HG03558 (cell line): ENCODE measurements around the gene ARPP21.

Source experiments
- ATAC-seq: cut with Tn5 transposase; IDR thresholded peaks from one replicate; pipeline ENCODE4 v1.9.1; 2021; ENCODE audit warnings: moderate number of reproducible peaks; ENCODE audit not compliant: unreplicated experiment; ENCODE audit errors: extremely low read depth

ARPP21 gene

DNA sequence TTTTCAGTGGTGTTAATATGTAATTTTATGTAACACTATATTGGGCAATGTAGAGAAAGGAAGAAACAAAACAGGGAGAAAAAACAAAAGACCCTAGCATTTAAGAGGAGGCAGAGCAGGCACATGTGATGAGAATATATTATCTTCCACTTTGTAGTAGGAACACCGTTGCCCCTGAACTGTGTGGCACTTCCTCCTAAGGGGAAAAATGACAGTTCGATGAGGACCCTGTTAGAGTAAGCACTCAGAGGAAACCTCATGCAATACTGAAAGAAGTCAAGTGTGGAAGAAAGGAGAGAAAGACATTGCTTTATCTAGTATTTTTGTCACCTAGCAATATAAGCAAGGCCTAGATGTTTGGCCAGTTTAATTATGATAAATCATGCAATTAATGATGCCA, 32.2 kb downstream of the ARPP21 start:
- ATAC-seq: no peak

DNA sequence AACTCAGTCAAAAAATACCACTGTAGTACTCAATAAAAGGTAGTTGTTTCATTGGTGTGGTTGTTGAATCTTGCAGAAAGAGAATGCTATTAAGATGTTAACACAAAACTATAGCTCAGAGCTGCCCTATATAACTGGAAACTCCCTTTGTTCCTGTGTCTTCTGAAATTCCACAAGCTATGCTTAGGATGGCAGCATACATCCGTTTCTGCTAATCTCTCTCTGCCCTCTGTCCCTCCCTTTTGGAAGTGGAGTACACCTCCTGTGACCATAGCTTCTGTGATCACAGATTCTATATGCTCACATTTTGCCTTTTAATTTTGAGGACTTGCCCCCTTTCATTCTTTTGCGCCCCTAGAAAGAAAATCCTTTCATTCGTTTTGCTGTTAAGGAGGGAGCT, 33.7 kb downstream of the ARPP21 start:
- ATAC-seq: no peak

DNA sequence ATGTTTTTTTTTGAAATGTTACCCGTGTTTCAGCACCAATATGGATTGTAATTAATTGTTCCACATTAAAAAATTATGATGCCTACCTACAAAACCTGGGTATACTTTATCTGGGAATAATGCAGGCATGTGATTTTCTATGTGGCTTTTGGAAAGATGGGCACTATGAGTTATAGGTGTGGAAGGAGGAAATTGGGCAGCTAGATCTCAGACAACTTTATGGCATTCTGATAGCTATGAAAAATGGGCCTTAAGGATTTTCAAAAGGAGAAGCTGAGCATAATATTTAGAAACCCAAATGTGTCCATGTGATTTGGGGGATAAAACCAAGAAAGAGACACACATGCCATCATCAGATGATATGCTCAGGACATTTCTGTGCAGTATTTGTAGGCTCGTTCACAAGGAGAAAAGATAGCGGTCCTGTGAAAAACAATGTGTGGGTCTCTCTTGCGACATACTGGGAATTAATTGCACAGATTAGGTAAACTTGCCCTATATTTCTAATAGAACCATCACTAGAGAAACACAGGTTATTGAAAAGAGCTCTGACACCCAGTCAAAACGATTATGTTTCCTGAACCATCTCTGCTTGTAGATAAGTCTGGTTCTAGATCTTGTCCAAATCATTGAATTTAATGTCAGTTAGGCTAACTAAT, 35.3 kb downstream of the ARPP21 start:
- no peak for ATAC-seq

DNA sequence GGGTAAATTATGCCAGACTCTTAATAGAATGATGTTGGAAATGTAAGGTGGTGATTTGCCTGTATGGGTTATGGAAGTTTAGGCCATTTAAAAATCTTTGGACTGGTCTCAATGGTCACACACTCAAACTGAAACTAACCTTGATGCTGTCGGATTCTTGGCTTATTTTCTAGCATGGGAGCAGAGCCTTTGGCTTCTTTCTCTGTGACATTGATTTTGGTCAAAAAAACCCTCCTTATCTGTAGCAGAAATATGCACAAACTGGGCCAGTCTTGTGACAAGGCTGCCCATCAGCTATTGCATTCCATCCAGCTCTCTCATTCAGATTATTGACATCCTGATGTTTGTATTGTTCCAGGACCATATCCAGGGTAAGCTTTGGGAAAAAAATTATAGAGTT, 35.9 kb downstream of the ARPP21 start:
- ATAC-seq: no peak

DNA sequence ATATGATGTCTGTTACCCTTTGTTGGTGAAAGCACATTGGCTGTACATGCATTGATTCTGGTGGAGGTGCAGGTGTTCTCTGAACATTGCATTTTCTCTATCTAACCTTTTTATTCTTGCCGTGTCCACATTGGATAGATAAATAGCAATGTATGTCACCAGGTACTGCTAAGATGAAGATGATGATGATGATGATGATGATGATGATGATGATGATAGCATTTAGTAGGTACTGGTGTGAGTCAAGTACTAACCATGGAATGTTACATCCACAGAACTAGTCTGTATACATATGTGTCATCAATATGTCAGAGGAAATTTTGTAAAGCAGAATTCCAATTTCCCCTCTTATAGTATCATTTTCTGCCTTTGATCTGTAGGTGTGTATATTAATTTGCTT, 36.3 kb downstream of the ARPP21 start:
- no peak for ATAC-seq

DNA sequence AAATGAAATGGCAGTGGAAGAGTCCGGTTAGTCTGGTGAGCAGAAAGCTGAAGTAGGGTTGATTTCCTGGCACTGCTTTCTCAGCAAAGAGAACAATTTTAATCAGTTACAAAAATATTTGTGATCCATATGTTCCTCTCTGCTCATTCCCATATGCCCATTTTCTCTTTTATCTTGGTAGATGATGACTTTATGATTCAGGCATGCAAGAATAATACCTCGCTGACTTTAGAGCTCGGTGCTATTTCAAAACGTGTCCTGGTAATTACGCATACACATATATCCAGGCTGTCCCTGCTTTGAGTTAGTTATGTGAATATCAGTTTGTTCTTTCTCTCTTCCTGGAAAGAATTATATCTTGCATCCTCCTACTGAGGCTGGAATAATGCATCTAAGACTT, 38.5 kb downstream of the ARPP21 start:
- no peak for ATAC-seq

DNA sequence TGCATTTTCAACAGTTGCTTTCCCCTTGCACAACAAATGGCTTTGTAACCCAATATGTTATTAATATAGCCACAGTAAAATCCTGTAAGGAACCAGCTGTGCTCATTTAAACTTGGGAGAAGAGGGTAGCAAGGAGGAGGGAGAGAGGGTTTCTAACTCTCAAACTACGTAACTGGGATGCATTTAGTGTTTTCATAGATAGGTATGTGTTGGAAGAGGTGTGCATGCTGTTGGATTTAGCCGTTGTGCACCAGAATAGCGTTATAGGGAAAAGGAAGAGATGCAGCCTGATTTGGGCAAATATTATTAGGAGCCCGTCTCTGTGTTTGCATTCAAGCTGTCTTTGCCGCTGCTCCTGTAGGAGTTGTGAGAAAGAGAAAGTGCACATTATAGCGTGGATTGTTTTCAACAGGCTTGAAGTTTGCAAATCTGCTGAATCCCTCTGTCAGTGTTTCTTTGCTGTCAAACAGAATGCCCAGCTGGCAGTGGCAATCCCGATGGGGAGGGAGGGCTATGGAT, 39.4 kb downstream of the ARPP21 start:
- ATAC-seq: no peak

DNA sequence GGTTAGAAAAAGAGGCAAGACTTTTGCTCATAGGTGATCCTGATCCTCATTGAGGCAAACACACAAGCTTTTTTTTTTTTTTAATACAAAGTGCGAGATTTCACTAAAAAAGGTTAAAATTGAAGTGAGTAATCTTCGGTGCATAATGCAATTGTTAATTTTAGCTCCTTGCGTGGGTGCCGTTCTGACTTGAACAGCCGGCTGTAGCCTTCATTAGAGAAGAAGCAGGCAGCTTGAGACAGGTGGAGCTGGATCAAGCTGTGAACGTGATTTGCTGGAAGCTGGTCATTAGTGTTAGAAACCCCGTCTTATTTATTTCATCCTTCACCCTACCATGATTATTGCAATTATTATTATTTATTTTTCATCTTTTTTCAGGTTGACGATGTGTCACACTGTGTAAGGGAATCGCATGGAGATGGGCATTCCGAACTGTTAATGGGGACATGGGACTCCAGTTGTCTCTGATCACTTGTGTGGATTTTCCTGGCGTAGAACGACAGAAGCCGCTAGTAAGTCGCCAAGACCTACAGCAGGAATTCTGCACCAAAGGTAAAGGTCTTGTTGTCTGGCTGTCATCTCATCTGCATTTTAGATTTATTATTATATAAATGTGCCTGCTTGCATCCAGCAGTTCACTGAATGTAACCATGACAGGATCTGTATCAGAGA, 40.2 kb downstream of the ARPP21 start:
- ATAC-seq: no peak

DNA sequence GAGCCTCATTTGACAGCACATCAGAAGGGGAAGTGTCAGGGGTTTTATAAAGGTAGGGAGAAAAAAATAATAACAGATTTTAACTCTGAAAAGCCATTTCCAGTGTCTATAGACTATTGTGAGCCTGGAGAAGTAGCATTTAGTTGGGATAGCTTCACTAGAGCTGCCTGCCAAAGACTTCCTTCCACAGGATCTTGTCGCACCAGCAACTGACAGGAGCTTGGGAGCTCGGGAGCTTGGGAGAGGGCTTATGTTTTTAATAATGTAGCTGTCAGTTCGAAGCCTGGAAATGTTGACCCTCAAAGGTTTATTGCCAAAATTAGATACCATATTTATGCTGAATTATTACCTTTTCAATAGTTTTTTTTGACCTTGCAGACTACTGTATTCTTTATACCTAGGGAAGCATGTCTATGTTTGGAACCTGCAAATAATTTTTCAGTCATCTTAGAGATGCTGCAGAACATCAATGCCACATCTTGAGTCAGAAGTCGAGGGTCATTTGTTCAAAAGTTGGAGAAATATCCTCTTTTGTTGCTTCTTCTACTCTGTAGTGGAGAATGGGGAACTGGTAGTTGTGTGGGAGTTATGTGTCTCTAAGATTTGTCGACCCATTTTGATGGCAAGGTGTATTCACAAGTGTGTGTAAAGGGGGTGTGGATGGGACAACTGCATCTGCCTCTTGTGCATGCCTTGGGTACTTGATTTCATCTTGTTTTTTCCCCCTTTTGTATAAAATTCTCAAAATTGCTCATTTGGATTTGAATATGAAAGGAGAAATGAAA, 41.7 kb downstream of the ARPP21 start:
- ATAC-seq: no peak

DNA sequence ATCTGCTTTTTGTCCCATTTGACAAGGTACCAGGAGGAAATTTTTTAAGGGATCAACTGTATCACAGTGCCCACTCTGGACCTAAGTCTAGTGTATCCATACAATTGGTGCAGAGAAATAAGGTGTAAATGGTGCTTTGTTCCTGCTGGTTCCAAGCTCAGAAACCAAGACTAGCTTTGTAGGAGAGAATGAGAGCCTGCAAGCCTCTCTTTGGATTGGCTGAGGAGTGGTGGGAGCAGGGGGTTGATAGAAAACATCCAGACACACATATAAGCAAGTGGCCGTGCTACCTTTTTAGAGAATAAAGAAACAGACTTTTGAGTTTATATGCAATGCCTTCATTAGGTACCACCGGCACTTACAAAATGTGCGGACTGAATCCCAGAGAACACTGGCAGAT, 45.8 kb downstream of the ARPP21 start:
- ATAC-seq: no peak

DNA sequence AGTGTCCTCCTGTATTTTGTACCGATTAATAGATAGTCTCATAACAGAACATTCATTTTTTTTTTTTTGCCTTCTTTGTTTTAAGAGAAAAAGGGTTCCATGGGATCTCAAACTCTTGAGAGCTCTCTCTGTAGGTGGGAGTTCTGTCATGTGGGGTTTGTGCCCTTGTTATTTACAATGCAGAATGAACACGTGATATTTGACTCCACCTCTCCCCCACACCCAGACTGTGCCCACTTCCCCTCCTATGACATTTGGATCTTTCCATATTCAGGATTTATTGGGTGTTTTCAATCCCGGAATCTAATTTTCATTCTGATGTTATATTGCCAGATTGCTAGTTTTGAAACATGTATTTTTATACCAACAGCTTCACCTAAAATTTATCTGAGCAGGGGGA, 49.5 kb downstream of the ARPP21 start:
- ATAC-seq: no peak

DNA sequence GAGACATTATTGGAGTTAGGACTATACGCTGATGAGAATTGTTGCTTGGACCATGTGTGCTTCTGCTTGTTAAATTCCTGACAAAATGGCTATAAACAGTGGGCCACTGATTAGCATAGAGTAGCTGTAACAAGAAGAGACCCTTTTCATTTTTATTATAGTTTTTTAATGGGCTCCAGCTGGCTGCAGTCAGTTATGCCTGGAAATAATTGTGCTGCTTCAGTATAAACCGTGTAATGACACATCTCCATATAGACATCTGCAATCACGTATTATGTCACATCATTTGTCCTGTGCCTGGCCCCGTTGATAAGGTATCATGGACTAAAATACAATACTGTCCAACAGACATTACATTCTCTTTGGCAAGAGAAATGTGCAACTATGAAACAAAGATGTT, 50.9 kb downstream of the ARPP21 start:
- ATAC-seq: no peak

DNA sequence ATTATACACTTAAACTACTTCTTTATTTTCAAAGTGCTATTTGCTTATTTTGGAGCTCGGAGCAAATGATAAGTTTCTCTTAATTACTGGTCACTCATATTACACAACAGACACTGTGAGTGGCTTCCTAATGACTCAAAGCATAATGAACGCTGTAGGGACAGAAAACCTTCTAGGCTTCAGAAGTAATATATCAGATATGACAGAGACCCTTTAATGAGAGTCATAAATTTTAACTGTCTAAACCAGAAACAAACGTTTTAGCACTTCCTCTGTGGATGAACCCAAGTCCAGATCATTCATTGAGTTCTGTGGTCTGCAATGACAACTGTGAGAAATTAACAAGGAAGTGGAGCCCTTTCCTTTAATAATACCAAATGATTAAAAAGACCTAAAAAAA, 66.6 kb downstream of the ARPP21 start:
- ATAC-seq: no peak

DNA sequence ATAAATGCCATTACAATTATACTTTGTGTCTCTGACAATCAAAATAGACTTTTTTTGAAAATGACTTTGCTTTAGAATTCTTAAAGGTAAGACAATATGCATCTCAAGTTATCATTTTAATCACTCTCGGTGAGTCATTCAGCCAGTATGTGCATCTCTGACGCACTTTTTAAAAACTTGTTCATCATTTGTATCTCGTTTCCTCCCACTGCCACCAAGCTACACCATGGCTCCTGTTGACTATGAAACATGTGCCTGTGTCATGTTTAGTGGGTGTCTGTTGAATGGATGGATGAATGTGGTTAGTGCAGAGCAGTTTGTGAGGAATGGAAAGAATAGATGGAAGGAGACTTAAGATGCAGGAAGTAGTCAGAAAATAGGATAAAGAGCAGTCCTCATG, 68.6 kb downstream of the ARPP21 start:
- no peak for ATAC-seq

DNA sequence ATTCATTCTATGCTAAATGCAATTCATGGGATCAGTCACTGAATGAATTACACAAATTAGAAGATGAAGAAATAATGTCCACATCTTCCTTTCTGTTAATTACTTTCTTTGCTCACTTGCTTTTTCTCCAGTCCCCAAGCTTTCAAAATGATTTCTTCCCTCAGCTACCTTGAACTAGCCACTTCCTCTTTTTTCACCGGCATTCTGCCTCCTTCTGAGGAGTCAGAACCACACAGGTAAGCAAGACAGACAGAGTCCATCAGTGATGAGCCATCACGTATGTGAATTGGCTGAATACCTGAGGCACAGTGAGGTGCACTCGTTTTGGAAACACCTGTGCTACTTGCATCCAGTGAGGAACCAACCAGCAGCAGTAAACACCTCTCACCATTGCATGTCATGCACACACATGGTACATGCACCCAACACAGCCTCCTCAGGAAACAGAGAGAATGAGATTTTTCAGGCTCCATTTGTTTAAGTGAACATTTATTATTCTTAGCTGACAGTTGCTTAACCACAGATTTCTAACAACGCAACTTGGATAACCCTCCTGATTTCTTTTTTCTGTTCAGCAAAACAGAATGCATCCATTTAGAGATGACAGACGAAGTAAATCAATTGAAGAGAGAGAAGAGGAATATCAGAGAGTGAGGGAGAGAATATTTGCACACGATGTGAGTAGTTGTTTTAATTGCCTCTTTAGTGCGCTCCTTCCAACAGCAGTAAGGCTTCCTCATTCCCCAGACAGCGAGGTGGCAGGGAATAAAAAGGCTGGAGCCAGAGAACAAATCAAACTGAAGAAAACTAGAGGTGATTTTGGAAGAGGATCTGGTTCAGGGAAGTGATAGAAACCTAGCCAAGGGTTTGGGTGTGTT, 69.3 kb downstream of the ARPP21 start:
- ATAC-seq: no peak

DNA sequence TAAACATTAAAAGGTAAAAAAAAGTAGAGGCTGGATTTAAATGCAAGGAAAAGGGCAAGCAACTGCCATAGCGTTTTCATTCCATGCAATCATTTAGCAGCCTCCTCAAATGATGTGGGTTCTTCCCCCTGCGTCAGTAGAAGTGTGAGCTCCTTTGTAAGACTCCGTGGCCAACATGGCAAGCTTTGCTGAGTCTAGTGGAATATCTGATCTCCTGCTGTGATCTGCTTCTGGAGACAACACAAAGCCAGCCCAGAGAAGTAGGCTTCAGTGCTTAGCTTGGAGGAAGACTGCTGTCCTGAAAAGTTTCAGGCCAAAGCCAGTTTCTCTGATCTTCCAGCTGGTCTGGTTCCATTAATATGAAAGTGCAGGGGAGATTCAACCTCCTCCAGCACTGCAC, 70.4 kb downstream of the ARPP21 start:
- no peak for ATAC-seq

DNA sequence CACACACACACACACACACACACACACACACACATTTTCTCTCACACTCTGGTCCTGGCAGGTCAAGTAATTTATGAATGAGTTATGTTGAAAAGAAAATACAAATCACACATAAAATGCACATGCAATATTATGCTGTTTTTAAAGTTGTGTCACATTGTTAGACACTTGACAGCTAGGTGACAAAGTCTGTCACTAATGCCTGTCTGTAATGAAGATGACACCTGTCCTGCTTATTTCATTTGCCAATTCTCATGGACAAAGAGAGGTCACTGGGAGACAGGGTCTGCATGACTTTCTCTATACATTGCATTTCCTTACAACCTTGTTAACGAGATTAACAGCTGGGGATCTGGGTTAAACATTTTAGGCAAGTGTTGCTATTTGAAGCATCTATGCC, 71.2 kb downstream of the ARPP21 start:
- no peak for ATAC-seq

DNA sequence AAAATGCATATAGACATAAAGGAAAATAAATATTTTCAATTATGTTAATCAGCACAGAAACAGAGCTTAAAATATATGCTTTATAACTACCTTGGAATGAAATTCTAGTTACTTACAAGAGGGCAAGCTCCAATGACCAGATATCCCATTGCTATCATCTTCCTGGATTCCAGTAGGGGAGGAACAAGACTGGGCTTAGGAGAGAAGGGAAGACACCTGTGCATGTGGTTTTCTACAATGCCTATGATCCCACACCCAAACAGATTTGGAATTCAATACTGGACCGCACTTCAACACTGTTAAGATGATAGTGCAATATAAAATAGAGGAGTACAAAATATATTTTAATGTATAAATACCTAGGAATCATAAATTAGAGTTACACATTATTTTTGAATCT, 79.6 kb downstream of the ARPP21 start:
- no peak for ATAC-seq

DNA sequence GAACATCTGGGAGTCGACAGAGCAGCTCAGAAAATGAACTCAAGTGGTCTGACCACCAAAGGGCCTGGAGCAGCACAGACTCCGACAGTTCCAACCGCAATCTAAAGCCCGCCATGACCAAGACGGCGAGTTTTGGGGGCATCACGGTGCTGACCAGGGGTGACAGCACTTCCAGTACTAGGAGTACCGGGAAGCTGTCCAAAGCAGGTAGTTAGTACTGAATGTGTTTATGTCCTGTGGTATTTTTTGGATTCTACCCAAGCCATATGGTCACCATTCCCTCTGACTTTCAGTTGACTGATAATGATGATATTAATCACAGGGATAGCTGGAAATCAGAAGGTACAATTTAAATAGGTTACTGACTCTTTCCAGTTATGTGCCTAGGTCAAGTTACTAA, 82.3 kb downstream of the ARPP21 start:
- ATAC-seq: no peak

DNA sequence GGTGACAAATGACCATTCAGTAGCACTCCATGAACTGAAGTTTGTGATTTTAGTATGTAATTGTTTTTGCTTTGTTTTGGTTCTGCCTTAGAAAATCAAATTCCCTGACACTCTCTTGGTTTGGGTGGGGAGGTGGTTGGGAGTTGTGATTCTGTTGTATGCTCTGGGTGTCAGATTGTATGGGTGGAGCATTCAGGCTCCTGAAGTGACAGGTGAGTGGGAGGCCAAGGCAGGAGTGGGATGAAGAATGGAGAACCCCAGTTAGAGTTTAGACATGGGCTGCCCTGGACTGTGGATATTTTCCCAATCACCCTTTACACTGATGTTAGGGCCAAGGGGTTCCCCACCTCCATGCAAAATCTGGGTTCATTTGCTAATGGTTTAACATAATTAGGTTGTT, 83.6 kb downstream of the ARPP21 start:
- no peak for ATAC-seq
